DMS53 treated with DMSO at 0.1 percent for 48 hours (cell line): ENCODE data around the gene UBD.

Experiments
- DNase-seq: peaks from one replicate; lab custom pipeline; 2025; ENCODE audit not compliant: unreplicated experiment; lab: John Stamatoyannopoulos, UW

The UBD gene

DNA sequence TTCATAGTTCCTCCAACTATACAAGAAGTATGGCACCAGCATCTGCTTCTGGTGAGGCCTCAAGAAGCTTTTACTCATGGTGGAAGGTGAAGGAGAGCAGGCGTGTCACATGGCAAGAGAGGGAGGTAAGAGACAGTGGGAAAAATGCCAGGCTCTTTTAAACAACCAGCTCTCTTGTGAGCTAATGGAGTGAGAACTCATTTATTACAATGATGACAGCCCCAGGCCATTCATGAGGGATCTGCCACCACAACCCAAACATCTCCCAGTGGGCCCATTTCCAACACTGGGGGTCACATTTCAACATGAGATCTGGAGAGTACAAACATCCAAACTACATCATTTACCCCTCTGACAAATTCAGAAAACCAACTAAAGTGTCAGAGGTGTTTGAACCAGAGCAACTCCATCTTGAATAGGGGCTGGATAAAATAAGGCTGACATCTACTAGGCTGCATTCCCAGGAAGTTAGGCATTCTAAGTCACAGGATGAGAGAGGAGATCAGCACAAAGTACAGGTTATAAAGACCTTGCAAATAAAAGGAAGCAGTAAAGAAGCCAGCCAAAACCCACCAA, 2.2 kb upstream of the UBD start:
- no peak for DNase-seq

DNA sequence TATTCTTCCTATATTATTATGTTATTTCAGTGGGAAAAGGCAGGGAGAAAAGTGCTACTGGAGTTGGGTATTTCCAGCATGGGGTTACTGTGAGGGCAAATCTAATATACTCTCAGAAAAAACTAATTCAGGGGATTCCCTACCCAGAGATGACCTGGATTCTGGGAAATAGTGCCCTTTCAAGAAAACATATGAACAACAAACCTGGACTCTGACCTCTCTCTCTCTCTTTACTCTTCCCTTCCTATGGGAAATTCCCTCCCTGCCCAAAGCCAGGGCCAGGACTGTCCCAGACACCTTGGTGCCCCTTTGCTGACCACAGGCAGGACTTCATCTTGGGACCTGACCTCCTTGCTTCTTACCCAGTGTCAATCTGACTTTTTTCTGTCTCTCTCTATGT, 1.6 kb upstream of the UBD start:
- no peak for DNase-seq

DNA sequence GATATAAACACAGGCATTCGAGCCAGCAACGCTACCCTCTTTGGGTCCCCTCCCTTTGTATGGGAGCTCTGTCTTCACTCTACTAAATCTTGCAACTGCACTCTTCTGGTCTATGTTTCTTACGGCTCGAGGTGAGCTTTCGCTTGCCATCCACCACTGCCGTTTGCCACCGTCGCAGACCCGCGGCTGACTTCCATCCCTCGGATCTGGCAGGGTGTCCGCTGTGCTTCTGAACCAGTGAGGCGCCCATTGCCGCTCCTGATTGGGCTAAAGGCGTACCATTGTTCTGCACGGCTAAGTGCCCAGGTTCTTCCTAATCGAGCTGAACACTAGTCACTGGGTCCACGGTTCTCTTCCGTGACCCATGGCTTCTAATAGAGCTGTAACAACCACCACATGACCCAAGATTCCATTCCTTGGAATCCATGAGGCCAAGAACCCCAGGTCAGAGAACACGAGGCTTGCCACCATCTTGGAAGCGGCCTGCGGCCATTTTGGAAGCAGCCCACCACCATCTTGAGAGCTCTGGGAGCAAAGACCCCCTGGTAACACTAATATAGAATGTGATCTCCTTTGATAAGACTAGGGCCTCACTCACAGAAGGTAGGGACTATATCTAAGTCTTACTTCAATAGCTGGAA, 973 bp downstream of the UBD start:
- no peak for DNase-seq

DNA sequence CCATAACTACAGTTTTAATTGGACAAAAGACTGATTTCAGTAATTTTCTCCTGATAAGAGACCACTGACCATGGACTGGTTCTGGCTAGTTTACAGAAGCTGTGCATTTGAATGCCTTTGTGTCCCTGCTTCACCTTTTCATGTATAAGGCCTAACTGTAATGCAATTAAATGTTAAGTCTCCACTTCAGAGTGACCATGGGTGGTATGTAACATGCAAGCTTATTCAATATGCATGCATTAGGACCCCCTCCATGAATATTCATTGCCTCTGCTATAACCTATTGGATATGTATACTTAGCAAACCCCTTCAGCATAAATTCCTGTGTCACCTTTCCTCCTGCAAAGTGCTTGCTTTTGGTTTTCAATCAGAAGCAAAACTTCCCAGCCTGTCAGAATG, 2.2 kb downstream of the UBD start:
- DNase-seq = no peak

DNA sequence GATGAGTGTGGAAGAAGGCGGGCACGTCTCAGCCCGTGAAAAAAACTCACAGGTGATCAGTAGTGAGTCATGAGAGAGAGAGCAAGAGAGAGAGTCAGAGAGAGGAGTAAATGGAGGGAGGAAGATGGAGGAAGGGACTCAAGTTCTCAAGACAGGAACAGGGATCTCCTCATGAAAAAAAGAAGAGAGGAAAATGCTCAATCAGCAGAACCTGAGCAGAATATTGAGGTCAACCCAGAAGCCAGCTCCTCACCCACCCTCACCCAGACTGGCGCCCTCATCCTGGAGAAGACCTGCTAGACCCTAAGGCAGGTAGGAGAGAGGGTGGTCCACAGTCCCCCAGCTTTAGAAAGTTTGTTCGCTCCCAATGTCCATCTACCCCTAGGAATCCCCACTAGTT, 4.8 kb downstream of the UBD start:
- no peak for DNase-seq

DNA sequence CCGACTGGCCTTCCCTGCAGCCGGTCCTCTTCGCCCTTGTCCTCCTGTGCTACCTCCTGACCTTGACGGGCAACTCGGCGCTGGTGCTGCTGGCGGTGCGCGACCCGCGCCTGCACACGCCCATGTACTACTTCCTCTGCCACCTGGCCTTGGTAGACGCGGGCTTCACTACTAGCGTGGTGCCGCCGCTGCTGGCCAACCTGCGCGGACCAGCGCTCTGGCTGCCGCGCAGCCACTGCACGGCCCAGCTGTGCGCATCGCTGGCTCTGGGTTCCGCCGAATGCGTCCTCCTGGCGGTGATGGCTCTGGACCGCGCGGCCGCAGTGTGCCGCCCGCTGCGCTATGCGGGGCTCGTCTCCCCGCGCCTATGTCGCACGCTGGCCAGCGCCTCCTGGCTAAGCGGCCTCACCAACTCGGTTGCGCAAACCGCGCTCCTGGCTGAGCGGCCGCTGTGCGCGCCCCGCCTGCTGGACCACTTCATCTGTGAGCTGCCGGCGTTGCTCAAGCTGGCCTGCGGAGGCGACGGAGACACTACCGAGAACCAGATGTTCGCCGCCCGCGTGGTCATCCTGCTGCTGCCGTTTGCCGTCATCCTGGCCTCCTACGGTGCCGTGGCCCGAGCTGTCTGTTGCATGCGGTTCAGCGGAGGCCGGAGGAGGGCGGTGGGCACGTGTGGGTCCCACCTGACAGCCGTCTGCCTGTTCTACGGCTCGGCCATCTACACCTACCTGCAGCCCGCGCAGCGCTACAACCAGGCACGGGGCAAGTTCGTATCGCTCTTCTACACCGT, 6.1 kb downstream of the UBD start:
- DNase-seq = no peak

DNA sequence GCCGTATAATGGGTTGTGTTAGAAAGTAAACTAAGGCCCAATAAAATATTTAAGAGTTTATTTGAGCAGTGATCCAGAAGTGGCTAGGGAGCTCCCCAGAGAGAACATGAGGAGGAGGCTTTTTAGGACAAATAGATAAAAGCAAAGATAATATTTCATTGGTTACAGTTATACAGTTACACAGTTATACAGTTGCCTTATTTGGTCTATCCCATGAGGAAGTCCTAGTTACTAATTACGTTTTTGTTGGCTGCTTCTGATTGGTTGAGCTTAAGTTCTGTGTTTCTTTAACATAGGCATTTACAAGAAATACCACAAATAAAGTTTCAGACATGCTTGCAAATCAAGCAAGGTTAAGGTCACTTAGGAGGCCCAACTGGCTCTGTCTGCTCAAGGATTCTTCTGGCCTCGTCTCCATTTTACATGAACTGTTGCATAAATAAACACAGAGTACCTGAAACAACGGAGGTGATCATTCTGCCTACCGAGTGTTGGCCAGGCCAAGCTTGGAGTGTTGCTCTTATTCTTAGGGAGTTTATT, 7.0 kb downstream of the UBD start:
- no peak for DNase-seq

DNA sequence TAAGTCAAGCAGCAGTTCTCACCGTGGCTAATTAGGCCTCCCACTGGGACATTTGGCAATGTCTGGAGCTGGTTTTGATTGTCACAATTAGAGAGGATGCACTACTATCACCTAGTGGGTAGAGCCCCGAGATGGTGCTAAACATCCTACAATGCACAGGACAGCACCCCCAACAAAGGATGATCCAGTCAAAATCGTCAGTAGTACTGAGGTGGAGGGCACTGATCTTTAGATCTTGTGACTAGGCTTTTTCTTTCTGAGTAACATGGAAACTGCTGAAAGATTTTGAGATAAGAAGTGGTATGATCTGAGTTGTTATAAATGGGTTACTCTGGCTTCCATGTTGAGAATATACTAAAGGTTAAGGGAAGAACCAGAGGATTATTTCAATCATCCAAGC, 12.0 kb downstream of the UBD start:
- no peak for DNase-seq

DNA sequence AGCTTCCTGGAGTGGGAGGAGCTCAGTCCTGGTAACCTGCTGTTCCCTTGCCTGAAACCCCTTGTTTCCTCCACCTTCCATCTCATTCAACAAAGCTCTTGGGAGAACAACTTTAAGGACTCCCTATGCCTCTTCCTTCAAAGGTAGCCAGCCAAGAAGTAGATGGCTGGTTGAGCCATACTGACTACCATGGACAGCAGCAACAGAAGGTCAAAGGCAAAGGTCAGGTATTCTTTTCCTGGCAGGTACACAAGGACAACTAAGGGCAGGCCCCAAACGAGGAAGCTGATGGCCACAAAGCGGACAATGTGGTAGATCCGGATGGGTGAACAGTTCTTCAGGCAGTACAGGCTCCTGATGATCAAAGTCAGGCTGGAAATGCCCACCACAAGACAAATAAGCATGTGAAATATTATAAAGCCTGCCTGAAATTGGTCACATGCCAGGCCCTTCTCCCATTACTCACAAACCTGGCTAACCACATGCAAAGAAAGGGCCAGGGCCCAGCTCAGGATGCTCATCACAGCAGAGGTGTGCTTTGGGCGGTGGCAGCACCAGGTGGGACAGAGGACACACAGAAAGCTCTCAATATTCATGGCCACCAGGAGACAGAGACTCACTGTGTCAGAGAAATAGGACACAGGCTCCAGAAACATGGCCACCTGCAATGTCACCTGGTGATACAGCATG, 21.7 kb downstream of the UBD start:
- no peak for DNase-seq

DNA sequence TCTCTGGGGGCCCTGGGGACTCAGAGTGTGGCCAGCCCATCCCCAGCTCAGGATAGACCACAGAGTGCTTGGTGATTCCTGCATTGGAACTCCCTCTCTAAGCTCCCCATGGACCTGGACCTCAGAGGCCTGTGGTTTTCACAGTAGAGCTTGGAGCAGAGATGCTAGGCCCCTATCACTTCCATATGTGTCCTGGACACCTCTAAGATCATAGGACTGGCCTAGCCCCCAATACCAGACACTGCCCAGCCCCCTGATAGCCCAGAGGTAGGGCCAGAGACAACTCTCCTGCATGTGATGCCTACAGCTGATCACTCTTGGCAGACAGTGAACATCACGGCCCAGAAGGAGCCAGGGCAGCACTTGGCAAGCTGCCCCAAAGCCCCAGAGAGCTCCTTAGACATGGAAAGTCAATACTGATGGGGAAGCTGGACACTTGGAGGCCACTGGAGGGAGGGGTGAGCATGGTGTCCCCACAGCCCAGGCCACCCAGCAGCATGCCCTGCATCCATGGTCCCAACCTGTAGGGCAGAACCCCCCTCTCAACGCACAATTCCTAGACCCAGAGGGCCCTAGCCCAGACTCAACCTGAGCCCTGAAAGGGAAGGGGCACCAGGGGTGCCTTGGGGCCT, 27.1 kb downstream of the UBD start:
- DNase-seq = no peak

DNA sequence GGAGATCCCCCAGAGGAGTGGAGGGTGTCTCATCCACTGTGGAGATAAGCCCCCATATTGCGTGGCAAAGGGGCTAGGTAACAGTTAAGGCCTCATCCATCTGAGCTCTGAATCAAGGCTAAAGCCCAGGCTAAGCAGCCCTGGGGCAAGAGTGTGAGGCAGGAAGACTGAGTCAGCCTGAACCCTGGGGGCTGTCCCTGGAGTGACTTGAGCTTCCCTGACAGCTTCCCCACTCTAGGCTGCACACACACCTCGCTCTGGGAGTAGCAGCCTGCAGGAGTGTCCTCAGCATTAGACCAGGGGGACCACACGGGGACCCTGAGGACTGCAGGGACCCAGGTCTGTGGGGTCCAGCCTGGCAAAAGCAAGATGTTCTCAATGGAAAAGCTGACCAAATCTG, 27.9 kb downstream of the UBD start:
- no peak for DNase-seq

DNA sequence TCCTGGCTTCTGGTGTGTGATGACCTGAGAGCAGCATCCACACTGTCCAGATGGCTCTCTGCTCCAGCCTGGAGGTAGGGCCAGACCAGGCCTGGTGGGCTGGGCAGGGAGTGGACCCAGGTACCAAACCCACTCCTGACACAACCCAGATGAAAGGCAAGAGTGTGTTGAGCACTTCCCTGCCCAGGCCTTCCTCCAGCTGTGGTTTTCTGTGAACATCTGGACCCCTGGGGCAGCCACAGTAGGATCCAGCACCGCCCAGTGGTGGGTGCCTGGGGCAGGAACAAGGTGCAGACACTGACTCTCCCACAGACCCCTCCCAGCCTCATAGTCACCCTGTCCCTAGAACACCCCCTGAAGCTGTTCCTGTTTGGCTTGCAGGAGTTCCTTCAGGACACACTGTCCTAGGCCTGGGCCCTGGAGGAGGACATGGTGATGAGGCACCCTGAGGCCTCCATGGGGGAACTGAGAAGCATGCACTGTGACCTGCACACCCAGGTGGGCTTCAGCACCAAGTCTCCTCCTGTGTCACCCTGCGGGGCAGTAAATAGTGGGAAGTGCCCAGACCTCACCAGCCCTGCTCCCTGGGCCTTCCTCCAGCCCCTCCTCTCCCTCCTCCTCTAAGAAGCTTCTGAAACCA, 28.7 kb downstream of the UBD start:
- no peak for DNase-seq

DNA sequence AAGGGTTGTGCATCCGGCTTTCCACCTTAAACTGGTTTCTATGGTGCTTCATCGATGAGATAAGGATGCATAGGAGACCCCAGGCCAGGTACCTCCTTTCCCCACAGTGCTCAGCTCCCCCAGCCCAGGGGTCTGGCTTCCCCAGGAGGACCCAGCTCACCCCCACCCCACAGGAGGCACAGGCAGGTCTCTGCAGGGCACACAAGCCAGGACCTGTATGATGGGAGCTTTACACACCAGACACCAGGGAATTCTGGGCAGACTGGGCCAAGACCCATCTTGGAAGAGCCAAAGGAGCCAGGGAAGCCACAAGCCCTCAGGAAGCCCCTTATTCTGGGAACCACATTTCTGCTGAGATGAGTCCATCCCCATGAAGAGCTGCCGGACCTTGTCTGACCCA, 29.6 kb downstream of the UBD start:
- DNase-seq = no peak

DNA sequence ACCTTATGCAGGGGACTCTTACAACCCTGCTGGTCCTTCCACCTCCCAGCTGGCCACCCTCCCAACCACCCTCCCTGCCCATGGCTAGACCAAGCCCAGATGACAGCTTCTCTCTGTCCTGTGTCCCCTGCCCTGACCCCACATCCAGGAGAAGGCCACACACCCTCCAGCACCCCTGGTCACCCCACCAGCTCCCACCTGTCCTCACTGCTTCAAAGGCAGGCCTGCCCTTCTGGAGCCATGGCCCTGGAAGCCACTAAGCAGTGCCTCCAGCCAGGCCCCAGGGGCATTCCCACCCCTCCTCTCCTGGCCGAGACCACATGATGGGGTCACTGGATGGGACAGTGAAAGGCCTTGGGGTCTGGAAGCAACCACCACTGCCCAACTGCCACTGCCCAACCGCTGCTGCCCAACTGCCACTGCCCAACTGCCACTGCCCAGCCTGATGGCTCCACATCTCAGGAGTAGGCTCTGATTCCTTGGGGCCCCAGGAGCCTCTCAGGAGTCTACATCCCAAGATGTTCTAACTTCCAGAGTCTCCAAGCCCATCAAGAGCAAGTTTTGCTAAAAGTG, 30.5 kb downstream of the UBD start:
- no peak for DNase-seq

DNA sequence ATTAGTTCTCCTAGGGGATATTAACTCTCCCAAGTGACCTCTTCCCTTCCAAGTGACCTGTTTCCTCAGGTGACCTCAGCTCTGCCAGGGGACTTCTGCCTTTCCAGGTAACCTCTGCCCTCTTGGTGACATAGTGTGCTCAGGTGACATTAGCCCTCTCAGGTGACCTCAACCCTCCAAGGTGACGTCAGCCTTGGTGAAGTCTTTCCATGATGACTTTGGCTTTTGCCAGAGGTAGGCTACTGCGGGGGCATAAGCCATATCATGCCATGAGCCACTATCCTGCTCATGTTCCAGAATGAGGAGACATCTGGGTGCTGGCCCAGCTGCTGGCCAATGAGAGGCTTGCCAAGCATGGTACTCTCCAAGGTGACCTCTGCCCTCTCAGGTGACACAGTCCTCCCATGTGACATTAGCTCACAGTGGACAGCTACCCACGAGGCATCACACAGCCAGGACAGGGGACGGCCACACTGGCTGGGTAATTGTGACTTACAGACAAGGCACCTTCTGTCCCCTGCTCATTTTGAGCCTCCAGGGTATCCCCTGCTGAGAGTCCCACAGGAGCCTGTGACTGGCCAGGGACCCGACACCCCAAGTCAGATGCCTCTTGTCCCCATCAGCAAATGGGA, 31.1 kb downstream of the UBD start:
- DNase-seq = no peak

DNA sequence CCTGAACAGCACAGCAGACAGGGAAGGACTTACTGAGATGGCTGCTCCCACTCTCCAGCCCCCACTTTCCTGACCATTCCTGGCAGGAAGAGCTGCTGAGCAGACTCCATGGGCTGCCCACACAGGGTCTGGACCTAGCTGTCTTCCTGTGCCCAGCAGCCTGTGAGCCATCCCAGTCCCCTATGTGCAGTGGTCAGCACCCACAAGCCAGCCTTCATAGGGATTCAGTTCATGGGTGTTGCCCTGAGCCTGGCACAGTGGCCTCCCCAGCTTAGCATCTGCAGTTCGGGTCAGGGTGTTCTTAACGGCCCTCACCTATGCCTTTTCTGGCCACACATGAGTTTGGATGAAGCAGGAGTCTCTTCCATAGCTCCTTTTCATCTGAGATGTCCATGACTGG, 32.0 kb downstream of the UBD start:
- no peak for DNase-seq

DNA sequence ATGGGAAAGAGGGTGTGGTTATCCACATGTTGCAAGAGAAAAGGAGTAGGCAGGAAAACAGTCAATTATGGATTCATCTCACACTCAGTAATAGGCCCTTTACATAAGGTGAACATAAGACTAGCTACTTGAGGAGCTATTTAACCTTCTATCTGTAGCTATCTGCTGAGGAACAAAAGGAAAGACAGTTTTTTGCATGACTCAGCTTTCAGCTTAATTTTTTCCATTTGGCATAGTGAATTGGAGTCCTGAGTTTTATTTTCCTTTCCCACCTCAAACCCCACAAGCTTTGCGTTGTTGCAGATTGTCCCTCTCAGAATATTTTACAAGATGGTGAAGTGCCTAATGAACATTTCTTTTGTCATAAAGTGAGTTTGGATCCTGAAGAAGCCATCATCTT, 32.4 kb downstream of the UBD start:
- DNase-seq = no peak

DNA sequence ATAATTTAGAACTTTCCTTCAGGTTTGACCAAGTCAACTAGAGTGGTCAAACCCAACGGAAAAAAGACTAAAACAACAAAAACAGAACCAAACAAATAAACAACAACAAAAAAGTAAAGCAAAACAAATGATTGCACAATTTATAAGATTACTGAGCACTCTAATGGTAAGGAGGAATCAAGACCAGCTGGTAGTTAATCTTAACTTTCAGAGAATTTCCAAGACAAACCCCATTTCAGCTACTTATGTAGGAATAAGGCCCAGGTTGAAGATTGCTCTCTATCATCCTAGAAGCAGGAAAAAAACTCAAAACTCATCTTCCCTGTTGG, 34.3 kb downstream of the UBD start:
- no peak for DNase-seq

DNA sequence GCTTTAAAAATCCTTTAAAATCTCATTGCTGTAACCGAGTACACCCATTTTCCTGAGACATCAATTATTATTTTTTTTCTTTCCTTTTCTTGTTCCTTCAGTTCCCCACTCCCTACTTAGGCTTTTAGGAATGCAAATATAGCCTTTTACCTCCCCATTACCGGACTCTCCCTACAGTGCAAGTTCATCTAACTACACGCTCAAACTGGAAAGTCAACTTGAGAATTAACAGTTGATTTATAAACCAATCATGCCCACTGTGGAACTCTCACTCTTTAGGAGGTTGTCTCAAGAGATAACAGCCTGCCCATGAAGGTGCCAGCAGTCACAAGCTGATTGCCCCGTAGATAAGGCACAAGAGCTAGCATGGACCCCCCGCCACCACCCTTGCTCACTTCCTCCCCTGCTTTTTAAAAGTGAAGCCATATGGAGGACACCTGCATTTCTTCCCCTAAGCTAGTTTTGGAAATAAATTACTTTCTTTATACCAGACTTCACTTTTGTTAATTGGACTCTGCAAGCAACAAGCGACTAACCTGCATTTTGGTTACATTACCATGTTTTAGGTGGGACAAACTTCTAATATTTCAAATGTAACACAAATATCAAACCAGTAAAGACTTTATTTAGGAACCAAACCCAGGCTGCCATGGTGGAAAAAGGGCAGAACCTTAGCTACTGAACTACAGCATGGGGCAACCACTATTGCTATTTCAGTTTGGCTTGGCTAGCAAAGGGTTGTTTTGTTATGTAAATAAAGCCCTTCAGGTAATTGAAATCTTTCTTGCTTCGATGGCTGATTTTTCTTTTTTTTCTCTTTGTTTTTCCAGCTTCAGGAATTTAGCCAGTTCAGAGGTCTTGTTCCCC, 34.9 kb downstream of the UBD start:
- DNase-seq = no peak
